ENCODE results near the gene LZIC.

The LZIC gene

GRCh38 chr1:9910423-9911178 is 32.6 kb downstream of the LZIC start:
- peak; percentile 100 for DNase-seq (ENCODE audit: low read depth)

GRCh38 chr1:9910076-9910422 is 33.1 kb downstream of the LZIC start, which contains the start of gene CTNNBIP1:
TSS of gene CTNNBIP1 (minus strand) at chr1:9910269. CDS start at chr1:9872064, 38,205 bp downstream.
- DNase-seq (ENCODE audit: low read depth) = no peak

- DNase-seq (ENCODE audit: low read depth) = peak; percentile 34
Measured at GRCh38 chr1:9909234-9910046, 33.8 kb downstream of the LZIC start.

- DNase-seq (ENCODE audit: low read depth) = no peak
Measured at GRCh38 chr1:9908871-9909233, 34.3 kb downstream of the LZIC start.

GRCh38 chr1:9907441-9907840 is 35.8 kb downstream of the LZIC start:
- DNase-seq (ENCODE audit: low read depth) = no peak

- no peak for DNase-seq (ENCODE audit: low read depth)
Measured at GRCh38 chr1:9906466-9906865, 36.7 kb downstream of the LZIC start.

GRCh38 chr1:9905010-9905409 is 38.2 kb downstream of the LZIC start:
- no peak for DNase-seq (ENCODE audit: low read depth)

- DNase-seq (ENCODE audit: low read depth) = no peak
Measured at GRCh38 chr1:9904596-9904995, 38.6 kb downstream of the LZIC start.

- no peak for DNase-seq (ENCODE audit: low read depth)
Measured at GRCh38 chr1:9903801-9904527, 39.2 kb downstream of the LZIC start.

- no peak for DNase-seq (ENCODE audit: low read depth)
Measured at GRCh38 chr1:9902060-9902452, 41.1 kb downstream of the LZIC start.

- no peak for DNase-seq (ENCODE audit: low read depth)
Measured at GRCh38 chr1:9901148-9902059, 41.8 kb downstream of the LZIC start.

GRCh38 chr1:9900142-9901043 is 42.8 kb downstream of the LZIC start:
- no peak for DNase-seq (ENCODE audit: low read depth)

GRCh38 chr1:9894115-9894514 is 49.1 kb downstream of the LZIC start:
- no peak for DNase-seq (ENCODE audit: low read depth)

- DNase-seq (ENCODE audit: low read depth) = no peak
Measured at GRCh38 chr1:9892563-9893528, 50.3 kb downstream of the LZIC start.

GRCh38 chr1:9891207-9891606 is 52.0 kb downstream of the LZIC start:
- no peak for DNase-seq (ENCODE audit: low read depth)

GRCh38 chr1:9890224-9890731 is 52.9 kb downstream of the LZIC start:
- DNase-seq (ENCODE audit: low read depth) = no peak

GRCh38 chr1:9889411-9889810 is 53.8 kb downstream of the LZIC start:
- DNase-seq (ENCODE audit: low read depth) = no peak

GRCh38 chr1:9888886-9889285 is 54.3 kb downstream of the LZIC start:
- no peak for DNase-seq (ENCODE audit: low read depth)

- no peak for DNase-seq (ENCODE audit: low read depth)
Measured at GRCh38 chr1:9887070-9887469, 56.1 kb downstream of the LZIC start.
